Suprapubic skin (tissue), 4 donors: ENCODE measurements around the gene KYAT1. TPM values are rescaled to one million over a fixed set of nuclear protein-coding genes. Genes with fewer than 3 reads are reported as not detected.

Source experiments
- DNase-seq, 2 donors: peaks; one replicate each; pipeline ENCODE4 v3.0.0-alpha.2; 2019; ENCODE audit warnings: low spot score in 2 of 2
- H3K27ac ChIP-seq: fragments of 200-600 bp; sonication (generic); one replicate; pipeline ENCODE4 v1.5.1; 2019
- H3K27me3 ChIP-seq: fragments of 200-600 bp; sonication (generic); one replicate; pipeline ENCODE4 v1.5.1; 2019
- H3K36me3 ChIP-seq: fragments of 200-600 bp; sonication (generic); one replicate; pipeline ENCODE4 v1.5.1; 2019
- H3K4me1 ChIP-seq: fragments of 200-600 bp; sonication (generic); one replicate; pipeline ENCODE4 v1.5.1; 2019
- H3K4me3 ChIP-seq: fragments of 200-600 bp; sonication (generic); one replicate; pipeline ENCODE4 v1.5.1; 2019; ENCODE audit warnings: mild to moderate bottlenecking
- H3K9me3 ChIP-seq: fragments of 200-600 bp; sonication (generic); one replicate; pipeline ENCODE4 v1.5.1; 2019
- CTCF ChIP-seq, 2 donors: fragments of 200-600 bp in 1 of 2; fragments of 450-650 bp in 1 of 2; sonication (generic) in 1 of 2; IDR thresholded peaks; one replicate each; pipeline ENCODE4 v1.5.1; 2016 to 2019; ENCODE audit warnings: antibody characterized with exemption in 2 of 2, mild to moderate bottlenecking in 1 of 2, moderate library complexity in 1 of 2
- EP300 ChIP-seq: sonication (generic); formaldehyde crosslinking; IDR thresholded peaks from one replicate; pipeline ENCODE4 v1.6.1; 2017; ENCODE audit warnings: antibody characterized with exemption
- POLR2A ChIP-seq, 2 donors: fragments of 450-650 bp; IDR thresholded peaks; one replicate each; pipeline ENCODE4 v1.6.1; 2017; ENCODE audit warnings: antibody characterized with exemption in 2 of 2, mild to moderate bottlenecking in 2 of 2, moderate library complexity in 2 of 2
- POLR2AphosphoS5 ChIP-seq, 3 donors: sonication (generic); formaldehyde crosslinking; IDR thresholded peaks; one replicate each; pipeline ENCODE4 v1.6.1; 2017; ENCODE audit warnings: antibody characterized with exemption in 3 of 3
- WGBS: methylation state at CpG from one replicate; pipeline ENCODE4 v1.1.5; 2018; 5-methylcytosine and 5-hydroxymethylcytosine counted together
- total RNA-seq, 4 donors: library from RNA; depleted of rRNA; stranded (reverse); fragments of >200 nt; gene quantifications; one replicate each; pipeline ENCODE4 v1.1.0, GENCODE V29; 2016

The KYAT1 gene
- total RNA-seq, 4 donors from 2014 or later, result 10.6 to 17.1 (median 14.6) TPM

DNA sequence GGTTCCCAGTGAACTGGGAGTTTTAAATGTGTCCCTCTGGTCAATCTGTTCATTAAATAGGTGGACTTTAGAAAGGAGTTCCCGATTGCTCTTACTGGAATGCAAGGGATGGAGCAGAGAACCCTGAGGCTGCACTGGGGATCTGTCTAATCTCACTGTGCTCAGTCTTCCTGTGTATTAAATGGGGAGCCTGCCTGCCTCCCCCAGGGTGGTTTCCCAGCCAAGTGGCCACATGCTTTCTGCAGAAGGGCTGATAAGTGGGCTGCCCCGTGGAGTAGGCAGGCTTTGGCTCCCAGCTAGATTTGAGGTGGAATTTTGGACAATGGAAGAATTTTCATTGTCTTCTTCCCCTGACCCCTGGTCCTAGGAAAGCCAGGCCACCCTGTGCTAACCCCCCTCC, 25.0 kb upstream of the KYAT1 start:
- H3K4me3 ChIP-seq, result no peak overlapping the region
- peaks cover 37% of the 10 kb centered on the region for H3K36me3 ChIP-seq
- H3K27ac ChIP-seq, result no peak overlapping the region
- WGBS, result 50% methylated on average over 2 of the region's 2 CpGs
- H3K27me3 ChIP-seq, result no peaks in the 10 kb centered on the region
- TF ChIP-seq POLR2A (IDR thresholded peaks at IDR 0.05) (no peak), POLR2AphosphoS5 (IDR thresholded peaks at IDR 0.05) (no peak), EP300 (no peak), CTCF (IDR thresholded peaks at IDR 0.05) (no peak)
- no peak for DNase-seq
- peaks cover 58% of the 10 kb centered on the region for H3K4me1 ChIP-seq
- H3K9me3 ChIP-seq, result no peaks in the 10 kb centered on the region

- no peak for DNase-seq
- Histone ChIP-seq H3K36me3 (peaks cover 37% of the 10 kb centered on the region), H3K27ac (no peak overlapping the region), H3K4me3 (no peak overlapping the region), H3K9me3 (no peaks in the 10 kb centered on the region), H3K27me3 (no peaks in the 10 kb centered on the region), H3K4me1 (peaks cover 58% of the 10 kb centered on the region)
- 84% methylated on average over 7 of the region's 7 CpGs for WGBS
- TF ChIP-seq EP300, result no peak
- TF ChIP-seq POLR2A (IDR thresholded peaks at IDR 0.05), result no peak
- no peak for TF ChIP-seq POLR2AphosphoS5 (IDR thresholded peaks at IDR 0.05)
- no peak for TF ChIP-seq CTCF (IDR thresholded peaks at IDR 0.05)
These were observed 24.2 kb upstream of the KYAT1 start for GRCh38 chr9:128905964-128906363.

DNA sequence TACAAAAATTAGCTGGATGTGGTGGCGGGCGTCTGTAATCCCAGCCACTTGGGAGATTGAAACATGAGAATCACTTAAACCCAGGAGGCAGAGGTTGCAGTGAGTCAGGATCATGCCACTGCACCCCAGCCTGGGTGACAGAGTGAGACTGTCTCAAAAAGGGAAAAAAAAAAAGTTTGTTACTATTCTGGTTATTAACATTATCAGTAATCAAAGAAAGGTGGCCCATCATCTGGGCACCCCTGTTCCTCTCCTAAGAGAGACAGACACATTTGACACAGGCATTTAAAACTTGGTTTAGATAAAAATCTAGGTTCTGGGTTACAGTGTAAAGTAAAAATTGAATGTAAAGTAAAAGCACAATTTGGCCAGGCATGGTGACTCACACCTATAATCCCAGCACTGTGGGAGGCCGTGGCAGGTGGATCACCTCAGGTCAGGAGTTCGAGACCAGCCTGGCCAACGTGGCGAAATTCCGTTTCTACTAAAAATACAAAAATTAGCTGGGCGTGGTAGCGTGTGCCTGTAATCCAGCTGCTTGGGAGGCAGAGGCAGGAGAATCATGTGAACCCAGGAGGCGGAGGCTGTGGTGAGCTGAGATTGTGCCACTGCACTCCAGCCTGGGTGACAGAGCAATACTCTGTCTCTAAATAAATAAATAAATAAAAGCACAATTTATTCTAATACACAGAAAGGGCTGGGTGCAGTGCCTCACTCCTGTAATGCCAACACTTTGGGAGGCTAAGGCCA, 22.3 kb upstream of the KYAT1 start:
- no peak overlapping the region for H3K4me3 ChIP-seq
- peak overlapping the region; percentile 87 for H3K27ac ChIP-seq
- 61% methylated on average over 10 of the region's 10 CpGs for WGBS
- DNase-seq, result no peak
- H3K4me1 ChIP-seq, result peaks cover 60% of the 10 kb centered on the region
- no peaks in the 10 kb centered on the region for H3K27me3 ChIP-seq
- H3K36me3 ChIP-seq, result peaks cover 23% of the 10 kb centered on the region
- H3K9me3 ChIP-seq, result no peaks in the 10 kb centered on the region
- TF ChIP-seq POLR2A (IDR thresholded peaks at IDR 0.05) (no peak), POLR2AphosphoS5 (IDR thresholded peaks at IDR 0.05) (no peak), CTCF (IDR thresholded peaks at IDR 0.05) (no peak), EP300 (no peak)

DNA sequence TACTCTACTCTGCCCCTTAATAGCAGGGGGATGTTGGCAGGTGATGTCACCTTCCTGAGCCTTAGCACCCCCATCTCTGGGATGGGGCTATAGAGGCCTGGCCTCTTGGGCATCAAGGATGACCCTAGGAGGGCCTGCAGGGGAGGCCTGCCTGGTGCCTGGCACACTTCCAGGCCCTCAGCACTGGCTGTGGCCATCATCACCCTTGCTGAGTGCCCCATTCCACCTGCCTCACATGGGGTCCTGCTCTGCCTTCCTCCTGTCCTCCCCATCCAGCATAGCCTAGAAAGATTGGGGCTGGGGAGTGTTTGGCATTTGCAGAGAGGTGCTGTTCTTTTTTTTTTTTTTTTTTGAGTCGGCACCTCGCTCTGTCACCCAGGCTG, 21.3 kb upstream of the KYAT1 start:
- WGBS, result 82% methylated on average over 2 of the region's 2 CpGs
- Histone ChIP-seq H3K4me3 (no peak overlapping the region), H3K4me1 (peaks cover 69% of the 10 kb centered on the region), H3K27ac (peak overlapping the region; percentile 87), H3K27me3 (no peaks in the 10 kb centered on the region), H3K36me3 (peaks cover 13% of the 10 kb centered on the region), H3K9me3 (no peaks in the 10 kb centered on the region)
- TF ChIP-seq EP300 (no peak), POLR2AphosphoS5 (IDR thresholded peaks at IDR 0.05) (no peak), CTCF (IDR thresholded peaks at IDR 0.05) (no peak), POLR2A (IDR thresholded peaks at IDR 0.05) (no peak)
- no peak for DNase-seq

DNA sequence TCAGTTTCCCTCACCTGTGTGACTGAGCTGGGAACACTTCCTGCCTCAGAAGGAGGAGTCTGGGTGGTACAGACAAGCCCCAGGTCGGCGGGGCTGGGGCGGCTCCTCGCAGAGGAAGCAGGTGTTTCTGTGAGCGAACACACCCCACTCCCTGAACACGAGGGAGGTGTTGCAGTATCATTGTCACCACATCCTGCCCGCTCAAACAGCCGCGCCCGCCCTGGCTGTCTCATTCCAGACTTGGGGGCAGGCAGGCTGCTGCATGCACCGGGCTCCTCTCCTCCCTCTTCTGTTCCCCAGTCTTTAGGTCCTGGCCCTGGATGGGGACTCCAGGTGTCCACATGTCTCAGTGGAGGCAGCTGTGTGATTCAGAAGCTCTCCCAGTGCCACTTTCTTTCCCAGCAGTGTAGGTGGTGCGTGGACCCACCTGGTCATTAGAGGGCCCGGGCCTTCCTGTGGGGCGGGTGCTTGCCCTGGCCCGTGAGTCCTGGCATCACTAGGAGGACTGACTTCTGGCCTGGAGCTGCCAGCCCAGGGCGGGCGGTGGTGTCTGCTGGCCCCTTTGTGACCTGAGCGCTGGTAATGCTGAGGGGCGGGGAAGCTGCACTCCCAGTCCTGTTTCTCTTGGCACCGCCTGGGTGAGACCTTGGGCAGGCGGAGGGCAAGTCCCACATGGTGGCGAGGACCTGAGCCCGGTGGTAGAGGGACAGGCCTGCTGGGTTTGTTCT, 20.8 kb upstream of the KYAT1 start:
- H3K27ac ChIP-seq, result peak overlapping the region; percentile 87
- H3K4me3 ChIP-seq, result peak overlapping the region; percentile 6
- no peak for TF ChIP-seq POLR2A (IDR thresholded peaks at IDR 0.05)
- peak; percentile 1 to 63 (median 16) for TF ChIP-seq POLR2AphosphoS5 (IDR thresholded peaks at IDR 0.05)
- no peaks in the 10 kb centered on the region for H3K27me3 ChIP-seq
- peak in 1 of 2 donors; percentile 88 for DNase-seq
- H3K4me1 ChIP-seq, result peaks cover 74% of the 10 kb centered on the region
- no peaks in the 10 kb centered on the region for H3K9me3 ChIP-seq
- WGBS, result 52% methylated on average over 15 of the region's 23 CpGs
- H3K36me3 ChIP-seq, result peaks cover 9% of the 10 kb centered on the region
